HUES48 (cell line): Measurements from ENCODE around the gene AHNAK.
"Not testable (repeated sequence)": the region's sequence is repeated elsewhere in the genome, so short reads cannot be mapped to it uniquely, and the experiment has no call there.

Experiments used
- H3K27ac ChIP-seq: one replicate; pipeline ENCODE4 v1.7.0; 2013; ENCODE audit warnings: low read depth, low read length, inconsistent platforms
- H3K27me3 ChIP-seq: 2 replicates; pipeline ENCODE4 v1.6.1; 2013; ENCODE audit warnings: mild to moderate bottlenecking, low read length; ENCODE audit not compliant: control insufficient read depth, insufficient read depth
- H3K36me3 ChIP-seq: 2 replicates; pipeline ENCODE4 v1.6.1; 2013; ENCODE audit warnings: low read length; ENCODE audit not compliant: control insufficient read depth, insufficient read depth
- H3K4me1 ChIP-seq: 2 replicates; pipeline ENCODE4 v1.6.1; 2013; ENCODE audit warnings: mild to moderate bottlenecking, low read length; ENCODE audit not compliant: control insufficient read depth, insufficient read depth
- H3K4me3 ChIP-seq: 2 replicates; pipeline ENCODE4 v1.5.1; 2013; ENCODE audit warnings: mild to moderate bottlenecking, low read depth, low read length
- H3K9ac ChIP-seq: 2 replicates; pipeline ENCODE4 v1.6.1; 2013; ENCODE audit warnings: mild to moderate bottlenecking, low read depth, low read length, moderate library complexity
- H3K9me3 ChIP-seq: 2 replicates; pipeline ENCODE4 v1.6.1; 2013; ENCODE audit warnings: low read length; ENCODE audit not compliant: control insufficient read depth, insufficient read depth

Gene AHNAK

DNA sequence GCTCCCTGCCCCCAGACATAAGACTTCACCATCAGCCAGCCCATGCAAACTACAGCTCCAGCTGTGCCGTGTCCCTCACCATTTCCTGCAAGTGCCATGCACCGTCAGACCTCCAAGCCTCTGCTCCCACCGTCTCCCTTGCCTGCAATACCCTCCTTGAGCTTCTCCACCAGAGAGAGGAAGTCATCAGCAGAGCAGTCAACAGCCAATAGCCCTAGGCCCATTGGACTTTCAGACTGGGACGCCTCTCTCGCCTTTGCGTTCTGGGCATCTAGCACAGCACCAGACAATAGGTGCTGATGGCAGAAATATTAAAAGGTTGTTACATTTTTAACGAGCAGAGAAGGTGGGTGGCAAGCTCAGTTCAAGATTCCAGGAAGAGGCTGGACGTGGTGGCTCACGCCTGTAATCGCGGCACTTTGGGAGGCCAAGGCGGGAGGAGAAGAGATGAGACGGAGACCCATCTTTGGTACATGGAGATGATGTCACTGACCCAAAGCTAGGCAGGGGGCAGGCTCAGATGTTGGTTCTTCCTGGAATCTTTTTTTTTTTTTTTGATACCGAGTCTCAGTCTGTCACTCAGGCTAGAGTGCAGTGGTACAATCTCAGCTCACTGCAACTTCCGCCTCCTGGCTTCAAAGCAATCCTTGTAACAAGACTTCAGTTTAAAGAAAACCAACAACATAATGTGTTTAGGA, 95.9 kb downstream of the AHNAK start:
- Histone ChIP-seq H3K4me3 (no peak overlapping the region), H3K36me3 (no peaks in the 10 kb centered on the region), H3K27ac (no peak overlapping the region), H3K4me1 (no peaks in the 10 kb centered on the region), H3K9ac (no peak overlapping the region), H3K27me3 (no peaks in the 10 kb centered on the region), H3K9me3 (no peaks in the 10 kb centered on the region)

DNA sequence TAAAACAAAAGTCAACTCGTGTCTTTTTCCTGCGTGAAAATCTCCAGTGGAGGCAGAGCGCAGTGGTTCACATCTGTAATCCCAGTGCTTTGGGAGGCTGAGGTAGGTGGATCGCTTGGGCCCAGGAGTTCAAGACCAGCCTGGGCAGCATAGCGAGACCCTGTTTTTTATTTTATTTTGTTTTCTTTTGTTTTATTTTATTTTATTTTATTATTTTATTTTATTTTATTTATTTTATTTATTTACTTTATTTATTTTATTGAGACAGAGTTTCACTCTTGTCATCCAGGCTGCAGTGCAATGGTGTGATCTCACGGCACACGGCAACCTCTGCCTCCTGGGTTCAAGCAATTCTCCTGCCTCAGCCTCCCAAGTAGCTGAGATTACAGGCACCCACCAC, 96.7 kb downstream of the AHNAK start:
- H3K27ac ChIP-seq, H3K9ac ChIP-seq: not testable (repeated sequence)

DNA sequence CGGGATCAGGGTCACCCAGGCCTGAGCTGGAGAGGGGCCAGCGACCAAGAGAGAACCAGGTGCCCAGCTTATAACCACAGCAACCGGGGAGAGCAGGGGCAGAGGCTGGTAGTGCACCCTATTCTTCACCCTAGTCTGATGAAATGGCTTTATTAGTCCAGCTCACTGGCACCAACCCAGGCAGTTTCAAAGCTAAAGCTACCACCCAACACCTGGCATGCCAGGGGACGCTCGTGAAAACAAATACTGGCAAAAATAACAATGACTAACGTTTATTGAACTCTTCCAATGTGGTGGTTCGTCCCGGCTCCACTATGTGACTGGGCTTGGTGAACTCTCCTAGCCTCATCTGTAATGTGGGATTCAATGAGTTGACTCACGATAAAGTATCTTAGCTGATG, 97.2 kb downstream of the AHNAK start:
- H3K9ac ChIP-seq, result no peak overlapping the region
- H3K9me3 ChIP-seq, result no peaks in the 10 kb centered on the region
- H3K27me3 ChIP-seq, result no peaks in the 10 kb centered on the region
- H3K36me3 ChIP-seq, result no peaks in the 10 kb centered on the region
- H3K4me3 ChIP-seq, result no peak overlapping the region
- peaks cover 5% of the 10 kb centered on the region; the same call in 1 of the 2 replicates for H3K4me1 ChIP-seq
- no peak overlapping the region for H3K27ac ChIP-seq

More for the DNA sequence above, 96.7 kb downstream of the AHNAK start:
- not testable (repeated sequence) for H3K4me3 ChIP-seq, H3K36me3 ChIP-seq, H3K4me1 ChIP-seq, H3K27me3 ChIP-seq, H3K9me3 ChIP-seq

DNA sequence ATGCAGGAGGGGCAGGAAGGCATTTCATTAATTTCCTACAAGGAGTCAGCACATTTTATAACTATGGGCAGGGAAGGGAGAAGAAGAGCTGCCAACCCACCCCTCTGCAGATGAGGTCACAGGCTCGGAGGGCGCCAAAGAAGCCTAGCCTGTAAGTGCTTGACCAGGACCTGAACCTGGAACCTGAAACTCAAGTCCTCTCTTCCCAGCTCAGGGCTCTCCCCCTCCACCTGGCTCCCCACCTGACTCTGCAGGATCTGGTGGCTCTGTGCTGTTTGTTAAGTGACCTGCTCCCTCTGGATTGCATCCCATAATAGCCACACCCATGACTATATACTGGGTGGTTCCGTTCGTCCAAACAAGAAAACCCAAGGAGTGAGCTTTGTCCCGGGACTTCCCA, 100.5 kb downstream of the AHNAK start:
- Histone ChIP-seq H3K36me3 (no peaks in the 10 kb centered on the region), H3K9me3 (no peaks in the 10 kb centered on the region), H3K4me1 (peaks cover 5% of the 10 kb centered on the region; the same call in 1 of the 2 replicates), H3K27ac (no peak overlapping the region), H3K4me3 (no peak overlapping the region), H3K27me3 (no peaks in the 10 kb centered on the region), H3K9ac (no peak overlapping the region)

DNA sequence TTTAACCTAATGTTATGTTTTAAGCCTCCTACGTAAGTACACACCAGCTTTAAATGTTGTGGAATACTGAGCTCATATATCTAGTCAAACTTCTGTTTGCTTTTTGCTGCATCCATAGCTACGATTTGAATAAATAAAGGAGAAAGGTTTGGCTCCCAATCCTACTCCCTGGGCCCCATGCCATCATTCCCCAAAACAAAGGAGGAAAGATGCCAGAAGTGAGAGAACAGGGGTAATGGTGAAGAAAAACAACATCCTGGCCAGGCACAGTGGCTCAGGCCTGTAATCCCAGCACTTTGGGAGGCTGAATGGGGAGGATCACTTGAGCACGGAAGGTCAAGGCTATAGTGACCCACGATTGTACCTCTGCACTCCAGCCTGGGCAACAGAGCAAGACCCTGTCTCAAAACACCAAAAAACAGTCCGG, 101.3 kb downstream of the AHNAK start:
- H3K4me3 ChIP-seq, result no peak overlapping the region
- no peaks in the 10 kb centered on the region for H3K36me3 ChIP-seq
- no peak overlapping the region for H3K27ac ChIP-seq
- no peak overlapping the region for H3K9ac ChIP-seq
- no peaks in the 10 kb centered on the region for H3K27me3 ChIP-seq
- no peaks in the 10 kb centered on the region for H3K9me3 ChIP-seq
- H3K4me1 ChIP-seq, result peaks cover 5% of the 10 kb centered on the region; the same call in 1 of the 2 replicates

DNA sequence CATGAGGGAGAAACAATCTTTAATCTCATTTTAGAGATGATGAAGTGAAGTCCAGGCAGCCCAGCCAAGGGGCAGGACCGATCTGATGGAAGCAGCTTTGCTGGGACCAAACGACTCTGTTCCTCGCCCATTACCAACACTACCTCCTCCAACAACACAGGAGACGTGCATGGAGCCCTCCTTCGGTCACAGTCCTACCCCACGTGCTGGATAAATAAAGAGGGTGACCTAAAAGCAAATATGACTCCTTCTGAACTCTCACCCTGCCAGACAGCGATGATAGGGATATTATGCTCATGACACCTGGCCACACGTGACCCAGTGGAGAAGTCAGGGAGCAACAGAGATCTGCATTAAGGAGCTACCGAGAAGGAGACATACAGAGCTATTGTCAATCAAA, 101.8 kb downstream of the AHNAK start:
- Histone ChIP-seq H3K4me1 (peaks cover 5% of the 10 kb centered on the region; the same call in 1 of the 2 replicates), H3K27ac (peak overlapping the region; percentile 22), H3K9ac (no peak overlapping the region), H3K36me3 (no peaks in the 10 kb centered on the region), H3K9me3 (no peaks in the 10 kb centered on the region), H3K4me3 (no peak overlapping the region), H3K27me3 (no peaks in the 10 kb centered on the region)

DNA sequence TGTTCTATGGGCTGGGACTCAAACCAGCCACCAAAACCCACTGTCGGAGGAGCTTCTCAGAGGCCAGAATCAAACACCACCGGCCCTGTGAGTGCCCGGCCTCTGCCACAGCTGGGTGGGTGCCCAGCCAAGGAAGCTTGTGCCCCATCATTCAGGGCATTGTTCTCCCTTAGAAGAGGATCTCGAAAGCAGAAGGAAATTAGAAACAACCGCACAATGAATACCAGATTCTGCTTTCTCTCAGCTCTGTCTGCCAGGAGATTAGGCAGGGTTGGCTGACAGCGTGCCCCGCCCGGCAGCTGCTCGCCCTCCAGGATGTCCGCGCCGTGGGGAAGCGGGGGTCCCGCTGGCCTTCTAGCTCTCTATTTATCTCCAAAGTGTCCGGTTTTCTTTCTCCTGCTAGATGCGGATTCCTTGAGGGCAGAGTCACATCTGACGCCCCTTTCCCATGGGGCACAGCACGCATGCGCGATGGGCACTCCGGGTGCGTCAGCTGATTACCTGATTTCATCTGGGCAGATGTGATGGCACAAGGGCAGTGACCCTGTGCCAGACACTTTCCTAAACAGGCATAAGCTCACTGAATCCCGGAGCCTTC, 102.3 kb downstream of the AHNAK start:
- peak overlapping the region; percentile 9; the same call in 1 of the 2 replicates for H3K4me3 ChIP-seq
- H3K9me3 ChIP-seq, result no peaks in the 10 kb centered on the region
- H3K27me3 ChIP-seq, result no peaks in the 10 kb centered on the region
- H3K9ac ChIP-seq, result no peak overlapping the region
- H3K27ac ChIP-seq, result peak overlapping the region; percentile 37
- H3K4me1 ChIP-seq, result peaks cover 5% of the 10 kb centered on the region; the same call in 1 of the 2 replicates
- H3K36me3 ChIP-seq, result no peaks in the 10 kb centered on the region

DNA sequence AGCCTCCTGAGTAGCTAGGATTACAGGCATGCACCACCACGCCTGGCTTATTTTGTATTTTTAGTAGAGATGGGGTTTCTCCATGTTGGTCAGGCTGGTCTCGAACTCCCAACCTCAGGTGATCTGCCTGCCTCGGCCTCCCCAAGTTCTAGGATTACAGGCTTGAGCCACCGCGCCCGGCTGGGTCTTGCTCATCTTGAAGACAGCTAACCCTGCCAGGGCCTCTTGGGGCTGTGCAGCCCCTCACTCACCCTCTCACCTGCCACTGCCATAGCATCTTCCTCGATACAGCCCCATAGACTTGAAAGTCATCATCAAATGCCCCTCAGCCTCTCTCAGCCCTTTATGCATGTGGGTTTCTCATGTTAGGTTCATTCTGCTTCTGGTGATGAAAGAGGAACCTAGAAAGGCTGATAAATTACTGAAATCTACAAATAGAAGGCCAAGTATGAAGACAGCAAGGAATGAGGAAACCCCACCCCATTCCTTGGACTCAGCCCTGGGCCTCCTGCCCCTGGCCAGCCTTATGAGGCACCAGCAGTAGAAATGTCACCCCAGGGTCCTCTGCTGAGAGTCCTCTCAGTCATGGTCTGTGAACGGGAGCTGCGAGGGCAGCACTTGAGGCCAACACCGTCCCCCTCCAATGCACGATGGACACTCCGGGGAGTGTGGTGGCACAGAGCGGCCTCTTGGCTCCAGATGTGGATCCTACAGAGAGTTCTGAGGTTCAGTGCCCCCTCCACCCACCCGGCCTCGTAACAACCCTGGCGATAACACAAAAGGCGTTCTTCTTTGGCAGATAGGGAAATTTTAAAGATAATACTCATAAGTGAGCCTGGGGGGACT, 103.0 kb downstream of the AHNAK start:
- H3K27ac ChIP-seq, result peak overlapping the region; percentile 37

DNA sequence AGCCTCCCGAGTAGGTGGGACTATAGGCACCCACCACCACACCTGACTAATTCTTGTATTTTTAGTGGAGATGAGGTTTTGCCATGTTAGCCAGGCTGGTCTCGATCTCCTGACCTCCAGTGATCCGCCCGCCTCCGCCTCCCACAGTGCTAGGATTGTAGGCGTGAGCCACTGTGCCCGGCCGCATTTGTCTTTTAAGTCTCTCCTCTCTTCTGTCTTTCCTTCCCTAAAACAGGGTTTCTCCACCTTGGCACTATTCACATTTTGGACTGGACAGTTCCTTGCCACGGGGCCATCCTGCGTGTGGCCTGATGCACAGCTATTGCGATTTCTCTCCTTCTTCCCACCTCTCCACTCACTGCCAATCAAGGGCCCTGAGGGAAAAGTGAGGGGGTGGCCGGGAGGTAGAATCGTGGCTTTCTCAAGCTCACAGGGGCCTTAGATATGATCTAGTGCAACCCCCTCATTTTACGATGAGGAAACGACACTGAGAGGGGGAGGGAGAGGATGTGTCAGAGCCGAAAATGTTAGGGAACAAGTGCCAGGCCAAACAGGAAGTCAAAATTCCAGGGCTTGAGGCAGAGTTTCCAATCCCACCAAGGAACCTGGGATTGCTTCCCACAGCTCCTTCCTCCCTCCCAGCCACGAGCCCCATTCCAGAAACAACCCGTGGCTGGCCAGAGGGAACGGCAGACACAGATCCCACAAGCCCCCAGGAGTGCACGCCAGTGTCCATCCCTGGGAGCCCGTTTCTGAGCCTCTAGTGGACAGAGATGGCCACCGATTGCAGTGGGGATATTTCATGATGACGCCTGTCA, 106.6 kb downstream of the AHNAK start:
- Histone ChIP-seq H3K4me3 (no peak overlapping the region), H3K27ac (no peak overlapping the region), H3K36me3 (no peaks in the 10 kb centered on the region), H3K9me3 (no peaks in the 10 kb centered on the region), H3K27me3 (no peaks in the 10 kb centered on the region), H3K9ac (no peak overlapping the region), H3K4me1 (peaks cover 2% of the 10 kb centered on the region; the same call in 1 of the 2 replicates)

More for the DNA sequence above, 103.0 kb downstream of the AHNAK start:
- Histone ChIP-seq H3K4me1 (peaks cover 5% of the 10 kb centered on the region; the same call in 1 of the 2 replicates), H3K9ac (no peak overlapping the region), H3K27me3 (no peaks in the 10 kb centered on the region), H3K9me3 (no peaks in the 10 kb centered on the region), H3K36me3 (no peaks in the 10 kb centered on the region), H3K4me3 (peak overlapping the region; percentile 9; the same call in 1 of the 2 replicates)

DNA sequence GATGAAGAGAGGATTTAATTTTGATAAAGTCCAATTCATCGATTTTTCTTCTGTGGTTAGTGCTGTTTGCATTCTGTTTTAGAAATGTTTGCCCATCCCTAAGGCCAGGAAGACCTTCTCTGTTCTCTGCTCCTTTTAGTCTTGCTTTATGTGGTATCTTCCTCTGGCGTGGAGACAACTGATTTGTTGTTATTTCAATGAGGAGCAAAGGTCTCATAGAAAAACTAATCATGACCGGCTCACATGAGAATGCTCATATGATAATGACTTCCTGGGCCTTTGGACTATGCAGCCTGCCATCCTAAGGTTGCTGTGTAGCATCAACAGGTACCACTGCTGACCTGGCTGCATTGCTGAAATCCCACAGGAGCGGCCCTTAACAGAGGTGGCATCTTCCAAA, 108.0 kb downstream of the AHNAK start:
- H3K36me3 ChIP-seq, result no peaks in the 10 kb centered on the region
- no peaks in the 10 kb centered on the region for H3K27me3 ChIP-seq
- H3K9ac ChIP-seq, result no peak overlapping the region
- H3K4me1 ChIP-seq, result no peaks in the 10 kb centered on the region
- no peak overlapping the region for H3K27ac ChIP-seq
- H3K9me3 ChIP-seq, result no peaks in the 10 kb centered on the region
- no peak overlapping the region for H3K4me3 ChIP-seq
